ENCODE measurements around the gene NDUFV3.
"Not testable (repeated sequence)": the region's sequence is repeated elsewhere in the genome, so short reads cannot be mapped to it uniquely, and the experiment has no call there.

Gene NDUFV3

GRCh38 chr21:42892931-42893755, at the start of gene NDUFV3:
Gene NDUFV3, plus strand, starts transcription at chr21:42893309. Its CDS starts 25 bp downstream, at chr21:42893334.
- DNase-seq = peak; percentile 100

- DNase-seq = no peak
These were observed 48.5 kb upstream of the NDUFV3 start for GRCh38 chr21:42844411-42845113.

GRCh38 chr21:42845296-42845965, 47.7 kb upstream of the NDUFV3 start:
- no peak for DNase-seq

- no peak for DNase-seq
These were observed 46.9 kb upstream of the NDUFV3 start for GRCh38 chr21:42846221-42846620.

- DNase-seq = no peak
These were observed 45.9 kb upstream of the NDUFV3 start for GRCh38 chr21:42847051-42847707.

GRCh38 chr21:42847726-42848125, 45.4 kb upstream of the NDUFV3 start:
- DNase-seq = no peak

GRCh38 chr21:42848144-42848931, 44.8 kb upstream of the NDUFV3 start:
- DNase-seq = not testable (repeated sequence)

- DNase-seq = no peak
These were observed 44.0 kb upstream of the NDUFV3 start for GRCh38 chr21:42848932-42849758.

GRCh38 chr21:42849759-42850412, 43.2 kb upstream of the NDUFV3 start:
- no peak for DNase-seq

- no peak for DNase-seq
These were observed 42.6 kb upstream of the NDUFV3 start for GRCh38 chr21:42850463-42850862.

GRCh38 chr21:42850866-42851391, 42.2 kb upstream of the NDUFV3 start:
- DNase-seq = peak in 1 of 2 donors; percentile 37

GRCh38 chr21:42851812-42852665, 41.1 kb upstream of the NDUFV3 start:
- DNase-seq = no peak

GRCh38 chr21:42852925-42853570, 40.1 kb upstream of the NDUFV3 start:
- DNase-seq = no peak

- DNase-seq = no peak
These were observed 39.5 kb upstream of the NDUFV3 start for GRCh38 chr21:42853621-42854020.

GRCh38 chr21:42854246-42855010, 38.7 kb upstream of the NDUFV3 start:
- no peak for DNase-seq

- DNase-seq = no peak
These were observed 37.8 kb upstream of the NDUFV3 start for GRCh38 chr21:42855171-42855936.

- DNase-seq = no peak
These were observed 37.2 kb upstream of the NDUFV3 start for GRCh38 chr21:42855937-42856335.
